Smooth muscle cell (in vitro differentiated cells): ENCODE results near the gene TEX44. TPM values are rescaled to one million over a fixed set of nuclear protein-coding genes. Genes with fewer than 3 reads are reported as not detected.

ENCODE experiments used
- DNase-seq: peaks from one replicate; lab custom pipeline; 2025; ENCODE audit not compliant: unreplicated experiment; lab: John Stamatoyannopoulos, UW
- H2AFZ ChIP-seq: fragments of 200-600 bp; sonication (generic); 2 replicates; pipeline ENCODE4 v1.6.0; 2016; ENCODE audit warnings: antibody characterized with exemption, low read depth, mild to moderate bottlenecking
- H3F3A ChIP-seq: fragments of 200-600 bp; sonication (generic); 2 replicates; pipeline ENCODE4 v1.6.0; 2017; ENCODE audit warnings: antibody characterized with exemption, low read depth
- H3K27ac ChIP-seq: fragments of 200-600 bp; sonication (generic); 2 replicates; pipeline ENCODE4 v1.5.1; 2016; ENCODE audit warnings: low read depth, mild to moderate bottlenecking
- H3K27me3 ChIP-seq: fragments of 200-600 bp; sonication (generic); 2 replicates; pipeline ENCODE4 v1.6.1; 2016; ENCODE audit warnings: low read depth, mild to moderate bottlenecking
- H3K36me3 ChIP-seq: fragments of 200-600 bp; sonication (generic); 2 replicates; pipeline ENCODE4 v1.5.1; 2016; ENCODE audit warnings: low read depth
- H3K4me1 ChIP-seq: fragments of 200-600 bp; sonication (generic); 2 replicates; pipeline ENCODE4 v1.5.1; 2016; ENCODE audit warnings: low read depth
- H3K4me2 ChIP-seq: fragments of 200-600 bp; sonication (generic); 2 replicates; pipeline ENCODE4 v1.6.0; 2016; ENCODE audit warnings: mild to moderate bottlenecking
- H3K4me3 ChIP-seq: fragments of 200-600 bp; sonication (generic); 2 replicates; pipeline ENCODE4 v1.5.1; 2016; ENCODE audit warnings: mild to moderate bottlenecking
- H3K79me2 ChIP-seq: fragments of 200-600 bp; sonication (generic); 2 replicates; pipeline ENCODE4 v1.6.0; 2016; ENCODE audit warnings: low read depth, mild to moderate bottlenecking
- H3K9ac ChIP-seq: fragments of 200-600 bp; sonication (generic); 2 replicates; pipeline ENCODE4 v1.6.0; 2016; ENCODE audit warnings: low read depth
- H3K9me3 ChIP-seq: fragments of 200-600 bp; sonication (generic); replicated peaks from 2 replicates; pipeline ENCODE4 v1.5.1; 2016; ENCODE audit warnings: low read depth
- H4K20me1 ChIP-seq: fragments of 200-600 bp; sonication (generic); 2 replicates; pipeline ENCODE4 v1.6.0; 2016; ENCODE audit warnings: low read depth
- WGBS: methylation state at CpG from one replicate; pipeline ENCODE4 v1.1.7; 2016; ENCODE audit warnings: low lambda C conversion rate; 5-methylcytosine and 5-hydroxymethylcytosine counted together
- polyA plus RNA-seq: library from polyadenylated mRNA; unstranded; fragments of >200 nt; fragmentation: Nextera tagmentation; extraction: Ambion mirVana; gene quantifications from 2 replicates; pipeline ENCODE4 v1.2.1, GENCODE V29; 2016
- total RNA-seq: library from RNA; depleted of rRNA; stranded (reverse); fragments of >200 nt; gene quantifications from 2 replicates; pipeline ENCODE4 v1.2.3, GENCODE V29; 2014
- TF ChIP-seq, protein P1 (sequence below): fragments of 200-600 bp; sonication (generic); IDR thresholded peaks from 2 replicates; pipeline ENCODE4 v1.5.1; 2017; ENCODE audit warnings: borderline replicate concordance, mild to moderate bottlenecking, antibody characterized with exemption; ENCODE audit not compliant: insufficient read depth, poor library complexity, severe bottlenecking

Gene TEX44
- total and polyA plus RNA-seq, 2 experiments from 2014 or later = not detected

DNA sequence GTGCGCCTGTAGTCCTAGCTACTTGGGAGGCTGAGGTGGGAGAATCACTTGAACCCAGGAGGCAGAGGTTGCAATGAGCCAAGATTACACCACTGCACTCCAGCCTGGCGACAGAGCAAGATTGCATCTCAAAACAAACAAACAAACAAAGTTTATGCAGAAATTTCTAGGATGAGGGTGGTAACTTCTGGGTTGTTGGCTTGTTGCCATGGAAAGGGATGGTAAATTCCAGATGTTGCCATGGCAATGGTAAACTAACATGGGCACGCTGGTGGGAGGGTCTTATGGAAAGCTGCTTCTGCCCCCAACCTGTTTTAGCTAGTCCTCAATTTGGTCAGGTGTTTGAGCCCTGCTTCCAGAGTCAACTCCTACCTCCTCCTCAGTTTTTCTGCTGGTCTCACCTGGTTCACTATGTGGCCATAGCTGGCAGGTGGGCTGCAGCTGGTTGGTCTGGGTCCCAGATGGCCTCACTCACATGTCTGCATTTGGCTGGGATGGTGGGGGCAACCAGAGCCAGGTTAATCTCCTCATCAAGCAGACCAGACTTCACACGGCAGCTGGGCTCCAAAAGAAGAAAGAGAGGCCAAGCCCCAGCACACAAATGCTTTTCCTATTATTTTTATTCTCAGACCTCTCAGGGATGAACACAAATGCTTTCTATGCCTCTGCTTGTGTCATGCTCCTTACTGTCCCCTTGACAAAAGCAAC is 26.6 kb upstream of the TEX44 start:
- Histone ChIP-seq H3K27me3 (no peaks in the 10 kb centered on the region), H3K36me3 (no peaks in the 10 kb centered on the region), H3K4me2 (no peak overlapping the region), H3K9ac (no peak overlapping the region), H3K9me3 (no peaks in the 10 kb centered on the region), H3F3A (no peaks in the 10 kb centered on the region), H4K20me1 (no peaks in the 10 kb centered on the region), H3K27ac (no peak overlapping the region), H3K79me2 (no peaks in the 10 kb centered on the region), H2AFZ (no peak overlapping the region), H3K4me1 (no peaks in the 10 kb centered on the region), H3K4me3 (no peak overlapping the region)
- DNase-seq = no peak
- WGBS = 79% methylated on average over 4 of the region's 4 CpGs
- TF ChIP-seq, protein P1, sequence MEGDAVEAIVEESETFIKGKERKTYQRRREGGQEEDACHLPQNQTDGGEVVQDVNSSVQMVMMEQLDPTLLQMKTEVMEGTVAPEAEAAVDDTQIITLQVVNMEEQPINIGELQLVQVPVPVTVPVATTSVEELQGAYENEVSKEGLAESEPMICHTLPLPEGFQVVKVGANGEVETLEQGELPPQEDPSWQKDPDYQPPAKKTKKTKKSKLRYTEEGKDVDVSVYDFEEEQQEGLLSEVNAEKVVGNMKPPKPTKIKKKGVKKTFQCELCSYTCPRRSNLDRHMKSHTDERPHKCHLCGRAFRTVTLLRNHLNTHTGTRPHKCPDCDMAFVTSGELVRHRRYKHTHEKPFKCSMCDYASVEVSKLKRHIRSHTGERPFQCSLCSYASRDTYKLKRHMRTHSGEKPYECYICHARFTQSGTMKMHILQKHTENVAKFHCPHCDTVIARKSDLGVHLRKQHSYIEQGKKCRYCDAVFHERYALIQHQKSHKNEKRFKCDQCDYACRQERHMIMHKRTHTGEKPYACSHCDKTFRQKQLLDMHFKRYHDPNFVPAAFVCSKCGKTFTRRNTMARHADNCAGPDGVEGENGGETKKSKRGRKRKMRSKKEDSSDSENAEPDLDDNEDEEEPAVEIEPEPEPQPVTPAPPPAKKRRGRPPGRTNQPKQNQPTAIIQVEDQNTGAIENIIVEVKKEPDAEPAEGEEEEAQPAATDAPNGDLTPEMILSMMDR = no peak

GRCh38 chr2:231567159-231567558 is 25.5 kb upstream of the TEX44 start:
- H4K20me1 ChIP-seq = no peaks in the 10 kb centered on the region
- DNase-seq = no peak
- H3K4me1 ChIP-seq = peaks cover 3% of the 10 kb centered on the region
- H3K9ac ChIP-seq = no peak overlapping the region
- H3K4me2 ChIP-seq = no peak overlapping the region
- TF ChIP-seq, protein P1 = no peak
- no peaks in the 10 kb centered on the region for H3K9me3 ChIP-seq
- no peak overlapping the region for H2AFZ ChIP-seq
- H3K4me3 ChIP-seq = no peak overlapping the region
- H3F3A ChIP-seq = no peaks in the 10 kb centered on the region
- WGBS = 94% methylated on average over 3 of the region's 3 CpGs
- no peak overlapping the region for H3K27ac ChIP-seq
- H3K79me2 ChIP-seq = no peaks in the 10 kb centered on the region
- H3K36me3 ChIP-seq = no peaks in the 10 kb centered on the region
- H3K27me3 ChIP-seq = no peaks in the 10 kb centered on the region

DNA sequence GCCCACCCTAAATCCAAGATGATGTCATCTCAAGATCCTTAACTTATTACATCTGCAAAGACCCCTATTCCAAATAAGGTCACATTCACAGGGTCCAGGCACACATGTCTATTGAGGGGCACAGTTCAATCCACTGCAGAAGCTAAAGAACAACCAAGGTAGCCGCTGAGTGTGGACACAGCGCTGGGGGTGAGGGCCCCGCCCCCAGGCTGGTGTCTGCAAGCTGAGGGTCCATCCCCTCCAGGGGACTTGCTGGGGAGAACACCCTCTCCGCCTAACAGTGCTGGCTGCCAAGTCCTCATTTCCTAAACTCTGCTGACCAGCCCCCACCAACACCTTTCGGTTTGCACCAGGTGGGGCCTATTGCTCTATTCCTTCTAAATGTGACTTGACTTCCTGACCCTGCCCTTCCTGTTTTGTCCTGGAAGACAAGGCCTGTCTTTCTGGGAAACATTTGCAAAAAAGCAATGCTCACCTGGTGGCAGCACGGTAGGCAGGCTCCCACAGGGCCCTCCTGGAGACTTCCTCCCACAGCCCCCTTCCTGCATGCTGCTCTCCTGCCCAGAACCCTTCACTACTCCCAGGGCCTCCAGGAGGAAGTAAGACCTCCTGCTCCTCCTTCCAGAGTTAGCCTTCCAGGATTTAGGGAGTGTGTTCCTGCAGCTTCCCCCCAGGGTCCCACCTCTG is 24.4 kb upstream of the TEX44 start:
- H2AFZ ChIP-seq = no peak overlapping the region
- H3K27ac ChIP-seq = no peak overlapping the region
- H3K27me3 ChIP-seq = no peaks in the 10 kb centered on the region
- no peaks in the 10 kb centered on the region for H3K36me3 ChIP-seq
- TF ChIP-seq, protein P1 = no peak
- H3K79me2 ChIP-seq = no peaks in the 10 kb centered on the region
- no peak for DNase-seq
- H3F3A ChIP-seq = no peaks in the 10 kb centered on the region
- H3K9me3 ChIP-seq = no peaks in the 10 kb centered on the region
- no peaks in the 10 kb centered on the region for H4K20me1 ChIP-seq
- H3K4me2 ChIP-seq = no peak overlapping the region
- WGBS = 84% methylated on average over 6 of the region's 6 CpGs
- no peak overlapping the region for H3K9ac ChIP-seq
- peaks cover 8% of the 10 kb centered on the region for H3K4me1 ChIP-seq
- no peak overlapping the region for H3K4me3 ChIP-seq
